ENCODE data around the gene GOLPH3L. TPM values are rescaled to one million over a fixed set of nuclear protein-coding genes. Genes with fewer than 3 reads are reported as not detected.
"Not testable (repeated sequence)": the region's sequence is repeated elsewhere in the genome, so short reads cannot be mapped to it uniquely, and the experiment has no call there.

The GOLPH3L gene
- polyA plus RNA-seq, 4 donors: 35.7 to 41.6 (median 39.5) TPM

DNA sequence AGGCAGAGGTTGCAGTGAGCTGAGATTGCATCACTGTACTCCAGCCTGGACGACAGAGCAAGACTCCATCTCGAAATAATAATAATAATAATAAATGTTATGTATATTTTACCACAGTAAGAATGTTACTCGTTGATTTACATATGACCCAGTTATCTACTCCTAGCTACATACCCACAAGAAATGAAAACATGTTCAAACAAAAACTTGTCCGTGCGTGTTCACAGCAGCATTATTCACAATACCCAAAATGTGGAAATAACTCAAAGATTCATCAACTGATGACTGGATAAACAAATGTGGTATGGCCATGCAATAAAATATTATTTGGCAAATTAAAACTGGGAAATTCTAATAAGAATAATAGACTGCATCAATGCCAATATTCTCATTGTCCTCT lies 35.8 kb downstream of the GOLPH3L start:
- DNase-seq (ENCODE audit: low read depth in 4 of 4, low spot score in 2 of 4): no peak

DNA sequence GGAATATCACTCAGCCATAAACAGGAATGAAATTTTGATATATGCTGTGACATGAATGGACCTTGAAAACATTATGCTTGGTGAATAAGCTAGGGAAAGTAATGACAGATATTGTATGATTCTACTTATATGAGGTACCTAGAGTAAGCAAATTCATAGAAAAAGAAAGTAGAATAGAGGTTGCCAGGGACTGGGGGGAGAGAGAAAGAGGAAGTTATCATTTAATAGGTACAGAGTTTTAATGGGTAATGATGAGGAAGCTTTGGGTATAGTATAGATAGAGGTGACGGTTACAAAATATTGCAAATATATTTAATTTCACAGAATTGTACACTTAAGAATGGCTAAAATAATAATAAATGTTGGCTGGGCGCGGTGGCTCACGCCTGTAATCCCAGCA lies 36.4 kb downstream of the GOLPH3L start:
- no peak for DNase-seq (ENCODE audit: low read depth in 4 of 4, low spot score in 2 of 4)

DNA sequence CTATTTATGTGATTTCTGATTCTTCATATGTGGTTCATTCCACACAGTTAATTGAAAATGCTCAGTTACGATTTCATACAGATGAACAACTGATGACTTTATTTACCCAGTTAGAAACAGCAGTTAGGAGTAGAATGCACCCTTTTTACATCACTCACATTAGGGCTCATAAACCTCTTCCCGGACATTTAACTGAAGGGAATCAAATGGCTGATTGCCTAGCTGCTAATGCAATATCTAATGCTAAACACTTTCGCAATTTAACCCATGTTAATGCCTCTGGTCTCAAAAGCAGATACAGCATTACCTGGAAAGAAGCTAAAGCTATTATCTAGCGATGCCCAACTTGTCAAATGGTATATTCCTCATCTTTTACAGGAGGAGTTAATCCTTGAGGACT lies 39.9 kb downstream of the GOLPH3L start:
- not testable (repeated sequence) for DNase-seq (ENCODE audit: low read depth in 4 of 4, low spot score in 2 of 4)

- DNase-seq (ENCODE audit: low read depth in 4 of 4, low spot score in 2 of 4): not testable (repeated sequence)
Measured at GRCh38 chr1:150654635-150655034, 42.3 kb downstream of the GOLPH3L start.

DNA sequence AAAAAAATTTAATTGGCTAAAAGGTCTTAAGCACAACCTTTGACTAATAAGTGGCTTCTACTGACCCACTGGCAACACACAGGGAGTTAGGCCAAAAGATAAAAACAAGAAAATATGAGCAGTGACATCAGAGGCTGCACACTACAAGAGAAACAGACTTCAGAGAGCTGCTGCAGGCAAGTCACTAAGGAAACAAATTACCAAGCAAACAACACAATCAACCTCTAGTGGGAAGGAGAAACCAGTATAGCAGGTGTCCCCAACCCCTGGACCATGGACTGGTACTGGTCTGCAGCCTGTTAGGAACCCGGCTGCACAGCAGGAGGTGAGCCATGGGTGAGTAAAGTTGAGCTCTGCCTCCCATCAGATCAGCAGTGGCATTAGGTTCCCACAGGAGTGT lies 46.8 kb downstream of the GOLPH3L start:
- DNase-seq (ENCODE audit: low read depth in 4 of 4, low spot score in 2 of 4): no peak

DNA sequence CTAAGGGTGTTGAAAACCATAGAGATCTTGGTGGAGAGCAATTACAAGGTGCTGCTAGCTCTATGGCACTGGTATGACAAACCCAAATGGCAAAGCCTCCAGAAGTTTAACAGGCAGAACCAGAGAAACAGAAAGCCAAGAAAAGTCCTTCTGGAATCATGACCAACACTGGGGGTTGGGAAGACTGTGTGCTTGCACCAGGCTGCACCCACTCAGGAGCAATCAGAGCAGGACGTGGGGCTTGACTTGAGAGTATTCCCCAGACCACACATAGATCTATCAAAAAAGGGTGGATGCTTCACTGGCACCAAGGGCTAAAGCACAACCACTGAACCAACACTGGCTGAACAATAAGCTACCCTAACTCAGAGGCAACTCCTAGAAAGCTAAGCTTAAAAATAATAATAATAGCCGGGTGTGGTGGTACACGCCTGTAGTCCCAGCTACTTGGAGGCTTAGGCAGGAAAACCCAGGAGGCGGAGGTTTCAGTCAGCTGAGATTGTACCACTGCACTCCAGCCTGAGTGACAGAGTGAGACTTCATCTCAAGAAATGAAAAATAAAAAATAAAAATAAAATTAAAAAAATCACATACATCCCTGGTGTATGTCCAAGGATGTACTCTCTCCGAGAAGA lies 47.4 kb downstream of the GOLPH3L start:
- no peak for DNase-seq (ENCODE audit: low read depth in 4 of 4, low spot score in 2 of 4)

GRCh38 chr1:150642296-150642695 lies 54.7 kb downstream of the GOLPH3L start:
- DNase-seq (ENCODE audit: low read depth in 4 of 4, low spot score in 2 of 4): no peak

DNA sequence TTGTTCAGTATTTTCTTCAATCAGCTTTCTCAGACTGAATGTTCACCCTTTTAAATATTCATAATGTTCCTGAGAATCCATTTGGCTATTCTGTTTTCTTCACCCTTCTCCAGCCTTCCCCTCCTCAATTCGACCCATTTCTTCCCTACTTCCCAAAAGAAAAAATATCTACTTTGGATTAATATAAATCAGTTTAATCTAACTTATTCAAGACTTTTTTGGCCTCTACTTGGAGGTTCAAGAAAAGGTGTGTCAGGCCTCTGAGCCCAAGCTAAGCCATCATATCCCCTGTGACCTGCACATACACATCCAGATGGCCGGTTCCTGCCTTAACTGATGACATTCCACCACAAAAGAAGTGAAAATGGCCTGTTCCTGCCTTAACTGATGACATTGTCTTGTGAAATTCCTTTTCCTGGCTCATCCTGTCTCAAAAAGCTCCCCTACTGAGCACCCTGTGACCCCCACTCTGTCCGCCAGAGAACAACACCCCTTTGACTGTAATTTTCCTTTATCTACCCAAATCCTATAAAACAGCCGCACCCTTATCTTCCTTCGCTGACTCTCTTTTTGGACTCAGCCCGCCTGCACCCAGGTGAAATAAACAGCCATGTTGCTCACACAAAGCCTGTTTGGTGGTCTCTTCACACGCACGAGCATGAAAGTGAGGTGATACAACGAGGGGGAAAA lies 55.7 kb downstream of the GOLPH3L start:
- DNase-seq (ENCODE audit: low read depth in 4 of 4, low spot score in 2 of 4): not testable (repeated sequence)

DNA sequence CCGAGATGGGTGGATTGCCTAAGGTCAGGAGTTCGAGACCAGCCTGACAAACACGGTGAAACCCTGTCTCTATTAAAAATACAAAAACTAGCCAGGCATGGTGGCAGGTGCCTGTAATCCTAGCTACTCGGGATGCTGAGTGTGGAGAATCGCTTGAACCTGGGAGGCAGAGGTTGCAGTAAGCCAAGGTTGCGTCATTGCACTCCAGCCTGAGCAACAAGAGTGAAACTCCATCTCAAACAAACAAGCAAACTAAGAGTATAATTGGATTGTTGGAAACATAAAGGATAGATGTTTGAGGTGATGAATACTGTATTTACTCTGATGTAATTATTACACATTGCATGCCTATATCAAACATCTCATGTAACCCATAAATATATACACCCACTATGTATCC lies 58.5 kb downstream of the GOLPH3L start:
- not testable (repeated sequence) for DNase-seq (ENCODE audit: low read depth in 4 of 4, low spot score in 2 of 4)

GRCh38 chr1:150634839-150635622 lies 61.9 kb downstream of the GOLPH3L start:
- DNase-seq (ENCODE audit: low read depth in 4 of 4, low spot score in 2 of 4): not testable (repeated sequence)

DNA sequence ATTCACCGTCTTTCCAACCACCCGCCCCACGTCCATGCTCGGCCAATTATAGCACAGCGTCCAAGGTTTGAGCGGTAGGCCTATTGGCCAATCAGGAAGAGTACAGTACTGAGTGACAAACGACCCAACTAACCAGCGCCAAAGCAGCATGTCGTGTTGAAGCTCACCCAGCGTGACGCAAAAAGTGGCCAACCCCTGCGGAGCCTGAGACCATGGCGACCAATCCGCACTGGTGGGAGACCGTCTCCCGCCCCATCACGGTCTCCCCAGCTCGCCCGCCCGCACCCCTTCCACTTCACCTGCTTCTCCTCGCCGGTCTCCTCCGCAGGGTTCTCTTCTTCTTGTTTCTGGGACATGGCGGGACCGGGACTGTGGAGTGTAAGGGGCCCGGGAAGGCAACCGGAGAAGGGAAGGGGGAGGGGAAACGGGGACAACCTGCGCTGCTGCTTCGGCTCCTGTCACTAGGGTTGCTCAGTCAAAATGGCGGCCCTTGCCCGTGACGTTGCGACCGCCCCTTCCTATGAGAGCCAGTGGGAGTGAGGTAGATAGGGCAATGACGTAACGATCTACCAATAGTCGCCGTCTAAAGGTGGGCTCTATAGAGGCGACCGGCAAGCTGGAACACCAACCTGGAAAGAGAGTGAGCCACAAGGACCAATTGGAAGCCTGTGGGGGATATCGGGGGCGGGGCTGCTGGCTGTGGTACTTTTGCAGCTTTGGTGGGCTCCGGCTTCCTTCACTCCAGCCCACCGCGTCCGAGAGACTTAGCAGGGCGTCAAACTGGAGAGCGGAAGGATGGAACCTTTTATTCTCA lies 67.6 kb downstream of the GOLPH3L start, which contains the start of gene ENSA:
Gene ENSA, minus strand, starts transcription at position 498 of the 814 bp plus-strand sequence. Its CDS starts 142 bp downstream, at position 356.
- DNase-seq (ENCODE audit: low read depth in 4 of 4, low spot score in 2 of 4): peak; percentile 97 to 99 (median 98)

GRCh38 chr1:150628766-150629114 lies 68.2 kb downstream of the GOLPH3L start:
- DNase-seq (ENCODE audit: low read depth in 4 of 4, low spot score in 2 of 4): no peak

- DNase-seq (ENCODE audit: low read depth in 4 of 4, low spot score in 2 of 4): no peak
Measured at GRCh38 chr1:150627826-150628410, 69.0 kb downstream of the GOLPH3L start.

DNA sequence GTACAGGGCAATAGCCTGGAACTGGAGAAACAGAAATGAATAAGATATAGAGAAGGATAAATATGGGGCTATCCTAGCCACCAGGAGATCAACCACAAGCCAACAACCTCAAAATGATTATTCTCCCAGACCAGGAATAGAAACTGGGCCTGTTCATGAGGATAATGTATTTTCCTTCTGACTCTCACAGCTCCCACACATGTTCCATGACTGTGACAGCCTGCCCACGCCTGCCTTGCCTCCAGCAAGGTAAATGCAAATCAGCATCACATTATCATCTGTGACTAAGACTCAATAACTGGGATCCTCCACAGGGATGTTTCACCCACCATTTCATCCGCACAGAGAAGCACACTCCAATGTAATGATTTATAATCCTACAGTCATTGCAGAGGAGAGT lies 70.8 kb downstream of the GOLPH3L start:
- DNase-seq (ENCODE audit: low read depth in 4 of 4, low spot score in 2 of 4): no peak

- not testable (repeated sequence) for DNase-seq (ENCODE audit: low read depth in 4 of 4, low spot score in 2 of 4)
Measured at GRCh38 chr1:150624546-150624945, 72.4 kb downstream of the GOLPH3L start.

DNA sequence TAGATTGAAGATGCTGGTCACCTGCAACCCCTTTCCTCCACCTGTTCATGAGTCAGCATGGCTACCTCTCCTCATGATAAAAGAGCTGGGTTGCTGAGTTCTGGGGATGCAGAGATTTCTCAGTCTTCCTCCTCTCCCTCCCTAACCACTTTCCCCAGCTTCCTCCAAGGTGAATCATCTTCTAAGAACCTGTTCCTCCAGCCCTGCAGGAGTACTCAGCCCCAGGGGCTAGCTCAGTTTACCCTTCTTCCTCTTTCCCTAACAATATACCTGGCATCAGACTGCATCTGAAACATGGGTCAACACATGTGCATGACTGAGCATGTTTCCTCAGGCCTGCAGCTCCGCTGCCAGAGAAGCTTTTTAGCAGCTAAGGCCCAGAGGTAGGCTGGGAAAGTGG lies 72.8 kb downstream of the GOLPH3L start:
- DNase-seq (ENCODE audit: low read depth in 4 of 4, low spot score in 2 of 4): not testable (repeated sequence)

GRCh38 chr1:150622303-150622975 lies 74.5 kb downstream of the GOLPH3L start:
- no peak for DNase-seq (ENCODE audit: low read depth in 4 of 4, low spot score in 2 of 4)

GRCh38 chr1:150621497-150622302 lies 75.3 kb downstream of the GOLPH3L start:
- peak in 1 of 4 donors; percentile 29 for DNase-seq (ENCODE audit: low read depth in 4 of 4, low spot score in 2 of 4)

DNA sequence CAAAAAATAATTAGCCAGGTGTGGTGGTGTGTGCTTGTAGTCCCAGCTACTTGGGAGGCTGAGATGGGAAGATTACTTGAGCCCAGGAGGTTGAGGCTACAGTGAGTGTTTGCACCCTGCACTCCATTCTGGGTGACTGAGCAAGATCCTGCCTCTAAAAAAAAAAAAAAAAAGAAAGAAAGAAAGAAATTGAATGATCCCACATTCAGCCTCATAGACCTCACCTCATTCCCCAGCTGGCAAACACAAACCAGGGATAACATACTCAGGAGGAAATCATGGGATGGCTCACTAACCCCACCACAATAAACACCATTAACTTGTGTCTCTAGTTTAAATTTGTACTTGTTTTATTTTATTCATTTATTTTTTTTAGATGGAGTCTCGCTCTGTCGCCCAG lies 76.0 kb downstream of the GOLPH3L start:
- no peak for DNase-seq (ENCODE audit: low read depth in 4 of 4, low spot score in 2 of 4)
